K562 (cell line): Measurements from ENCODE around the gene PKD1. TPM values are rescaled to one million over a fixed set of nuclear protein-coding genes. Genes with fewer than 3 reads are reported as not detected.

Experiments used
- FUS ChIP-seq: fragments of 200-400 bp; formaldehyde crosslinking; optimal IDR thresholded peaks from 2 replicates; pipeline ENCODE3; 2017; ENCODE audit warnings: low read depth, low read length
- IRF2 ChIP-seq: sonication (generic); formaldehyde crosslinking; IDR thresholded peaks from 2 replicates; pipeline ENCODE4 v1.8.1; 2022; ENCODE audit warnings: mild to moderate bottlenecking, missing genetic modification reagents
- KAT7 ChIP-seq: sonication (generic); formaldehyde crosslinking; IDR thresholded peaks from 2 replicates; pipeline ENCODE4 v1.8.0; 2022; ENCODE audit warnings: missing genetic modification reagents, mild to moderate bottlenecking, borderline replicate concordance
- KDM5B ChIP-seq: fragments of 200-600 bp; sonication (generic); IDR thresholded peaks from 2 replicates; pipeline ENCODE4 v1.6.1; 2012; ENCODE audit warnings: low read depth, mild to moderate bottlenecking, moderate library complexity, low read length, control low read depth, inconsistent platforms; ENCODE audit not compliant: insufficient replicate concordance
- NCOA4 ChIP-seq: fragments of 450-650 bp; IDR thresholded peaks from 2 replicates; pipeline ENCODE4 v1.6.1; 2018; ENCODE audit warnings: mild to moderate bottlenecking; ENCODE audit not compliant: partially characterized antibody
- RBM22 ChIP-seq: fragments of 200-400 bp; formaldehyde crosslinking; IDR thresholded peaks from 2 replicates; pipeline ENCODE4 v1.6.1; 2018; ENCODE audit warnings: low read length, low read depth; ENCODE audit not compliant: poor library complexity, severe bottlenecking
- SAFB ChIP-seq: fragments of 200-400 bp; formaldehyde crosslinking; IDR thresholded peaks from 2 replicates; pipeline ENCODE4 v1.6.1; 2017; ENCODE audit warnings: low read depth, low read length, borderline replicate concordance
- ZBTB34 ChIP-seq: fragments of 250-450 bp; sonication (Bioruptor Pico); IDR thresholded peaks from 2 replicates; pipeline ENCODE4 v1.8.0; 2021; ENCODE audit warnings: mild to moderate bottlenecking, moderate library complexity
- ZNF143 ChIP-seq: sonication (generic); formaldehyde crosslinking; IDR thresholded peaks from 2 replicates; pipeline ENCODE4 v1.9.0; 2022; ENCODE audit warnings: mild to moderate bottlenecking, missing genetic modification reagents
- polyA plus RNA-seq, 8 experiments: library from polyadenylated mRNA; depleted of rRNA in 4 of 8; stranded (reverse) in 5 of 8; unstranded in 3 of 8; fragments of >200 nt; fragmentation: Nextera tagmentation in 2 of 8; fragmentation: Illumina TruSeq in 1 of 8; extraction: Ambion mirVana in 2 of 8; extraction: Trizol in 1 of 8; gene quantifications; 2 replicates each; pipeline versions ENCODE4 v1.2.1 to v1.2.3, GENCODE V29; 2011 to 2014; ENCODE audit warnings: inconsistent platforms in 1 of 8, missing spikeins in 1 of 8
- total RNA-seq, 7 experiments: library from RNA; depleted of rRNA in 6 of 7; stranded (reverse); fragments of >200 nt in 6 of 7; fragmentation: Illumina TruSeq in 2 of 7; extraction: Trizol in 2 of 7; gene quantifications; 2 replicates each; pipeline versions ENCODE4 v1.2.1 to v1.2.3, GENCODE V29; 2011 to 2021; ENCODE audit warnings: low replicate concordance in 1 of 7
- TF ChIP-seq, protein P1 (sequence below): fragments of 200-600 bp; sonication (generic); IDR thresholded peaks from one replicate; pipeline ENCODE4 v1.6.1; 2012; ENCODE audit warnings: mild to moderate bottlenecking, low read depth, low read length, inconsistent platforms
- TF ChIP-seq, protein P2 (sequence below): fragments of 450-650 bp; IDR thresholded peaks from 2 replicates; pipeline ENCODE4 v1.7.1; 2018; ENCODE audit warnings: mild to moderate bottlenecking, low read depth; ENCODE audit not compliant: partially characterized antibody

Gene PKD1
- total and polyA plus RNA-seq, 9 of the 15 experiments (the other 6 are each of a cell fraction or from before 2014, with no cell fraction given) = 0.23 to 93.5 (median 12.6) TPM

GRCh38 chr16:2152695-2153506 is 17.2 kb upstream of the PKD1 start (continued):
- TF ChIP-seq, protein P1, sequence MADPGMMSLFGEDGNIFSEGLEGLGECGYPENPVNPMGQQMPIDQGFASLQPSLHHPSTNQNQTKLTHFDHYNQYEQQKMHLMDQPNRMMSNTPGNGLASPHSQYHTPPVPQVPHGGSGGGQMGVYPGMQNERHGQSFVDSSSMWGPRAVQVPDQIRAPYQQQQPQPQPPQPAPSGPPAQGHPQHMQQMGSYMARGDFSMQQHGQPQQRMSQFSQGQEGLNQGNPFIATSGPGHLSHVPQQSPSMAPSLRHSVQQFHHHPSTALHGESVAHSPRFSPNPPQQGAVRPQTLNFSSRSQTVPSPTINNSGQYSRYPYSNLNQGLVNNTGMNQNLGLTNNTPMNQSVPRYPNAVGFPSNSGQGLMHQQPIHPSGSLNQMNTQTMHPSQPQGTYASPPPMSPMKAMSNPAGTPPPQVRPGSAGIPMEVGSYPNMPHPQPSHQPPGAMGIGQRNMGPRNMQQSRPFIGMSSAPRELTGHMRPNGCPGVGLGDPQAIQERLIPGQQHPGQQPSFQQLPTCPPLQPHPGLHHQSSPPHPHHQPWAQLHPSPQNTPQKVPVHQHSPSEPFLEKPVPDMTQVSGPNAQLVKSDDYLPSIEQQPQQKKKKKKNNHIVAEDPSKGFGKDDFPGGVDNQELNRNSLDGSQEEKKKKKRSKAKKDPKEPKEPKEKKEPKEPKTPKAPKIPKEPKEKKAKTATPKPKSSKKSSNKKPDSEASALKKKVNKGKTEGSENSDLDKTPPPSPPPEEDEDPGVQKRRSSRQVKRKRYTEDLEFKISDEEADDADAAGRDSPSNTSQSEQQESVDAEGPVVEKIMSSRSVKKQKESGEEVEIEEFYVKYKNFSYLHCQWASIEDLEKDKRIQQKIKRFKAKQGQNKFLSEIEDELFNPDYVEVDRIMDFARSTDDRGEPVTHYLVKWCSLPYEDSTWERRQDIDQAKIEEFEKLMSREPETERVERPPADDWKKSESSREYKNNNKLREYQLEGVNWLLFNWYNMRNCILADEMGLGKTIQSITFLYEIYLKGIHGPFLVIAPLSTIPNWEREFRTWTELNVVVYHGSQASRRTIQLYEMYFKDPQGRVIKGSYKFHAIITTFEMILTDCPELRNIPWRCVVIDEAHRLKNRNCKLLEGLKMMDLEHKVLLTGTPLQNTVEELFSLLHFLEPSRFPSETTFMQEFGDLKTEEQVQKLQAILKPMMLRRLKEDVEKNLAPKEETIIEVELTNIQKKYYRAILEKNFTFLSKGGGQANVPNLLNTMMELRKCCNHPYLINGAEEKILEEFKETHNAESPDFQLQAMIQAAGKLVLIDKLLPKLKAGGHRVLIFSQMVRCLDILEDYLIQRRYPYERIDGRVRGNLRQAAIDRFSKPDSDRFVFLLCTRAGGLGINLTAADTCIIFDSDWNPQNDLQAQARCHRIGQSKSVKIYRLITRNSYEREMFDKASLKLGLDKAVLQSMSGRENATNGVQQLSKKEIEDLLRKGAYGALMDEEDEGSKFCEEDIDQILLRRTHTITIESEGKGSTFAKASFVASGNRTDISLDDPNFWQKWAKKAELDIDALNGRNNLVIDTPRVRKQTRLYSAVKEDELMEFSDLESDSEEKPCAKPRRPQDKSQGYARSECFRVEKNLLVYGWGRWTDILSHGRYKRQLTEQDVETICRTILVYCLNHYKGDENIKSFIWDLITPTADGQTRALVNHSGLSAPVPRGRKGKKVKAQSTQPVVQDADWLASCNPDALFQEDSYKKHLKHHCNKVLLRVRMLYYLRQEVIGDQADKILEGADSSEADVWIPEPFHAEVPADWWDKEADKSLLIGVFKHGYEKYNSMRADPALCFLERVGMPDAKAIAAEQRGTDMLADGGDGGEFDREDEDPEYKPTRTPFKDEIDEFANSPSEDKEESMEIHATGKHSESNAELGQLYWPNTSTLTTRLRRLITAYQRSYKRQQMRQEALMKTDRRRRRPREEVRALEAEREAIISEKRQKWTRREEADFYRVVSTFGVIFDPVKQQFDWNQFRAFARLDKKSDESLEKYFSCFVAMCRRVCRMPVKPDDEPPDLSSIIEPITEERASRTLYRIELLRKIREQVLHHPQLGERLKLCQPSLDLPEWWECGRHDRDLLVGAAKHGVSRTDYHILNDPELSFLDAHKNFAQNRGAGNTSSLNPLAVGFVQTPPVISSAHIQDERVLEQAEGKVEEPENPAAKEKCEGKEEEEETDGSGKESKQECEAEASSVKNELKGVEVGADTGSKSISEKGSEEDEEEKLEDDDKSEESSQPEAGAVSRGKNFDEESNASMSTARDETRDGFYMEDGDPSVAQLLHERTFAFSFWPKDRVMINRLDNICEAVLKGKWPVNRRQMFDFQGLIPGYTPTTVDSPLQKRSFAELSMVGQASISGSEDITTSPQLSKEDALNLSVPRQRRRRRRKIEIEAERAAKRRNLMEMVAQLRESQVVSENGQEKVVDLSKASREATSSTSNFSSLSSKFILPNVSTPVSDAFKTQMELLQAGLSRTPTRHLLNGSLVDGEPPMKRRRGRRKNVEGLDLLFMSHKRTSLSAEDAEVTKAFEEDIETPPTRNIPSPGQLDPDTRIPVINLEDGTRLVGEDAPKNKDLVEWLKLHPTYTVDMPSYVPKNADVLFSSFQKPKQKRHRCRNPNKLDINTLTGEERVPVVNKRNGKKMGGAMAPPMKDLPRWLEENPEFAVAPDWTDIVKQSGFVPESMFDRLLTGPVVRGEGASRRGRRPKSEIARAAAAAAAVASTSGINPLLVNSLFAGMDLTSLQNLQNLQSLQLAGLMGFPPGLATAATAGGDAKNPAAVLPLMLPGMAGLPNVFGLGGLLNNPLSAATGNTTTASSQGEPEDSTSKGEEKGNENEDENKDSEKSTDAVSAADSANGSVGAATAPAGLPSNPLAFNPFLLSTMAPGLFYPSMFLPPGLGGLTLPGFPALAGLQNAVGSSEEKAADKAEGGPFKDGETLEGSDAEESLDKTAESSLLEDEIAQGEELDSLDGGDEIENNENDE = peak; percentile 57
- TF ChIP-seq RBM22 = peak; percentile 89
- no peak for TF ChIP-seq IRF2 (CRISPR knock-in tag)
- TF ChIP-seq, protein P2, sequence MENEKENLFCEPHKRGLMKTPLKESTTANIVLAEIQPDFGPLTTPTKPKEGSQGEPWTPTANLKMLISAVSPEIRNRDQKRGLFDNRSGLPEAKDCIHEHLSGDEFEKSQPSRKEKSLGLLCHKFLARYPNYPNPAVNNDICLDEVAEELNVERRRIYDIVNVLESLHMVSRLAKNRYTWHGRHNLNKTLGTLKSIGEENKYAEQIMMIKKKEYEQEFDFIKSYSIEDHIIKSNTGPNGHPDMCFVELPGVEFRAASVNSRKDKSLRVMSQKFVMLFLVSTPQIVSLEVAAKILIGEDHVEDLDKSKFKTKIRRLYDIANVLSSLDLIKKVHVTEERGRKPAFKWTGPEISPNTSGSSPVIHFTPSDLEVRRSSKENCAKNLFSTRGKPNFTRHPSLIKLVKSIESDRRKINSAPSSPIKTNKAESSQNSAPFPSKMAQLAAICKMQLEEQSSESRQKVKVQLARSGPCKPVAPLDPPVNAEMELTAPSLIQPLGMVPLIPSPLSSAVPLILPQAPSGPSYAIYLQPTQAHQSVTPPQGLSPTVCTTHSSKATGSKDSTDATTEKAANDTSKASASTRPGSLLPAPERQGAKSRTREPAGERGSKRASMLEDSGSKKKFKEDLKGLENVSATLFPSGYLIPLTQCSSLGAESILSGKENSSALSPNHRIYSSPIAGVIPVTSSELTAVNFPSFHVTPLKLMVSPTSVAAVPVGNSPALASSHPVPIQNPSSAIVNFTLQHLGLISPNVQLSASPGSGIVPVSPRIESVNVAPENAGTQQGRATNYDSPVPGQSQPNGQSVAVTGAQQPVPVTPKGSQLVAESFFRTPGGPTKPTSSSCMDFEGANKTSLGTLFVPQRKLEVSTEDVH = no peak
- TF ChIP-seq FUS = no peak
- no peak for TF ChIP-seq NCOA4
- no peak for TF ChIP-seq KAT7
- no peak for TF ChIP-seq ZBTB34 (CRISPR knock-in tag)
- peak; percentile 65 for TF ChIP-seq KDM5B
- no peak for TF ChIP-seq SAFB
- no peak for TF ChIP-seq ZNF143
